Hepatocyte (in vitro differentiated cells): ENCODE measurements around the gene OPN3. TPM values are rescaled to one million over a fixed set of nuclear protein-coding genes. Genes with fewer than 3 reads are reported as not detected.

Experiments used
- DNase-seq: peaks from one replicate; pipeline ENCODE4 v3.0.0-alpha.2; 2016; ENCODE audit warnings: low spot score
- H2AFZ ChIP-seq: fragments of 200-600 bp; sonication (generic); 2 replicates; pipeline ENCODE4 v1.6.0; 2016; ENCODE audit warnings: antibody characterized with exemption, mild to moderate bottlenecking
- H3K27ac ChIP-seq: fragments of 200-600 bp; sonication (generic); 2 replicates; pipeline ENCODE4 v1.5.1; 2016; ENCODE audit warnings: mild to moderate bottlenecking
- H3K27me3 ChIP-seq: fragments of 200-600 bp; sonication (generic); 2 replicates; pipeline ENCODE4 v1.6.1; 2016
- H3K36me3 ChIP-seq: fragments of 200-600 bp; sonication (generic); replicated peaks from 2 replicates; pipeline ENCODE4 v1.5.1; 2016; ENCODE audit warnings: low read depth; ENCODE audit not compliant: insufficient read depth
- H3K4me1 ChIP-seq: fragments of 200-600 bp; sonication (generic); 2 replicates; pipeline ENCODE4 v1.5.1; 2016; ENCODE audit warnings: mild to moderate bottlenecking, moderate library complexity; ENCODE audit not compliant: insufficient read depth
- H3K4me2 ChIP-seq: fragments of 200-600 bp; sonication (generic); 2 replicates; pipeline ENCODE4 v1.6.0; 2016
- H3K4me3 ChIP-seq: fragments of 200-600 bp; sonication (generic); 2 replicates; pipeline ENCODE4 v1.5.1; 2016; ENCODE audit warnings: mild to moderate bottlenecking
- H3K79me2 ChIP-seq: fragments of 200-600 bp; sonication (generic); 2 replicates; pipeline ENCODE4 v1.6.0; 2017; ENCODE audit warnings: mild to moderate bottlenecking
- H3K9me2 ChIP-seq: fragments of 200-600 bp; sonication (generic); replicated peaks from 2 replicates; pipeline ENCODE4 v1.6.0; 2017; ENCODE audit warnings: mild to moderate bottlenecking; ENCODE audit not compliant: insufficient read depth
- H3K9me3 ChIP-seq: fragments of 200-600 bp; sonication (generic); 2 replicates; pipeline ENCODE4 v1.5.1; 2016; ENCODE audit warnings: low read depth, mild to moderate bottlenecking
- H4K20me1 ChIP-seq: fragments of 200-600 bp; sonication (generic); 2 replicates; pipeline ENCODE4 v1.6.0; 2016; ENCODE audit warnings: mild to moderate bottlenecking; ENCODE audit not compliant: insufficient read depth, poor library complexity, severe bottlenecking
- CTCF ChIP-seq: fragments of 200-600 bp; sonication (generic); IDR thresholded peaks from 2 replicates; pipeline ENCODE4 v1.5.1; 2016; ENCODE audit warnings: antibody characterized with exemption, mild to moderate bottlenecking; ENCODE audit not compliant: poor library complexity
- EZH2 ChIP-seq: fragments of 200-600 bp; sonication (generic); IDR thresholded peaks from 2 replicates; pipeline ENCODE4 v1.6.1; 2016; ENCODE audit warnings: antibody characterized with exemption, mild to moderate bottlenecking, borderline replicate concordance
- EZH2phosphoT487 ChIP-seq: fragments of 200-600 bp; sonication (generic); IDR thresholded peaks from one replicate; pipeline ENCODE4 v1.6.1; 2018; ENCODE audit warnings: antibody characterized with exemption, mild to moderate bottlenecking, low read depth, moderate library complexity; ENCODE audit not compliant: unreplicated experiment, severe bottlenecking
- WGBS: methylation state at CpG from one replicate; pipeline ENCODE4 v1.1.6; 2016; ENCODE audit warnings: low lambda C conversion rate; ENCODE audit errors: missing lambda C conversion rate; 5-methylcytosine and 5-hydroxymethylcytosine counted together
- polyA plus RNA-seq: library from polyadenylated mRNA; unstranded; fragments of >200 nt; fragmentation: Nextera tagmentation; extraction: Ambion mirVana; gene quantifications from 2 replicates; pipeline ENCODE4 v1.2.1, GENCODE V29; 2016
- total RNA-seq: library from RNA; depleted of rRNA; stranded (reverse); fragments of >200 nt; gene quantifications from 2 replicates; pipeline ENCODE4 v1.2.3, GENCODE V29; 2014

OPN3 gene
- total and polyA plus RNA-seq, 2 experiments from 2014 or later = 40.0 to 75.8 TPM

- H3K4me2 ChIP-seq = no peak overlapping the region
Measured at GRCh38 chr1:241658081-241658793, 18.1 kb upstream of the OPN3 start.

GRCh38 chr1:241654641-241655040 is 14.5 kb upstream of the OPN3 start:
- Histone ChIP-seq H3K4me1 (no peaks in the 10 kb centered on the region), H3K9me3 (no peaks in the 10 kb centered on the region), H3K4me2 (no peak overlapping the region), H3K4me3 (no peak overlapping the region), H3K36me3 (no peaks in the 10 kb centered on the region), H3K9me2 (no peaks in the 10 kb centered on the region), H3K79me2 (no peaks in the 10 kb centered on the region), H2AFZ (no peak overlapping the region), H3K27me3 (no peaks in the 10 kb centered on the region), H3K27ac (no peak overlapping the region), H4K20me1 (no peaks in the 10 kb centered on the region)
- 90% methylated on average over 1 of the region's 1 CpG for WGBS
- no peak for DNase-seq
- TF ChIP-seq EZH2 = no peak
- TF ChIP-seq CTCF = no peak
- TF ChIP-seq EZH2phosphoT487 = no peak

More at GRCh38 chr1:241658081-241658793, 18.1 kb upstream of the OPN3 start:
- no peaks in the 10 kb centered on the region for H3K36me3 ChIP-seq
- H3K27me3 ChIP-seq = no peaks in the 10 kb centered on the region
- no peak for DNase-seq
- no peaks in the 10 kb centered on the region for H3K9me2 ChIP-seq
- no peaks in the 10 kb centered on the region for H3K4me1 ChIP-seq
- no peak overlapping the region for H3K4me3 ChIP-seq
- no peak overlapping the region for H3K27ac ChIP-seq
- WGBS = 86% methylated on average over 3 of the region's 3 CpGs
- H2AFZ ChIP-seq = no peak overlapping the region
- H4K20me1 ChIP-seq = no peaks in the 10 kb centered on the region
- TF ChIP-seq EZH2phosphoT487 (no peak), EZH2 (no peak), CTCF (no peak)
- no peaks in the 10 kb centered on the region for H3K79me2 ChIP-seq
- no peaks in the 10 kb centered on the region for H3K9me3 ChIP-seq

- Histone ChIP-seq H3K4me1 (no peaks in the 10 kb centered on the region), H2AFZ (no peak overlapping the region), H3K27ac (no peak overlapping the region), H3K79me2 (no peaks in the 10 kb centered on the region), H3K36me3 (no peaks in the 10 kb centered on the region), H3K4me3 (no peak overlapping the region), H4K20me1 (no peaks in the 10 kb centered on the region), H3K4me2 (no peak overlapping the region), H3K27me3 (no peaks in the 10 kb centered on the region), H3K9me3 (no peaks in the 10 kb centered on the region), H3K9me2 (no peaks in the 10 kb centered on the region)
- DNase-seq = no peak
- WGBS = 88% methylated on average over 1 of the region's 1 CpG
- TF ChIP-seq CTCF (no peak), EZH2 (no peak), EZH2phosphoT487 (no peak)
Measured at GRCh38 chr1:241654019-241654418, 13.8 kb upstream of the OPN3 start.
